GM19463 (cell line): ENCODE measurements around the gene MEAK7.

Source experiments
- ATAC-seq: cut with Tn5 transposase; IDR thresholded peaks from one replicate; pipeline ENCODE4 v1.9.1; 2021; ENCODE audit warnings: mild to moderate bottlenecking, moderate library complexity; ENCODE audit not compliant: unreplicated experiment

MEAK7 gene

DNA sequence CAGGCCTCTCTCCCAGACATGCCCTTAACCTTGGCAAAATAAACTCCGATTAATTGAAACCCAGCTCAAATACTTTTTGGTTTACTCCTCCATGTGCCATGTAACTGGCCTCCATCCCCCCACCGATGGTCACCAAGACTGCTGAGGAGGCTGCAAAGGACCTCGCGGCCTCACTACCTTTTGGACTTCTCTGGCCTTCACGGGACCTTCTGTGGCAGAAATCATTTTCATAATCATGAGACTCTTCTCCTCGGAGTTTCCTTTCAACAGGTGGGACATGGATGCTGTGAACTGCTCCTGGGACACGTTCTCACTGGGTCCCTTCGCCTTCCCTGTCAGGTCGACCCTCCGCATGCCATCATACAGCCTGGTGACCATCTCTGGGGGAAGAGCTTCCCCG is 9.0 kb downstream of the MEAK7 start:
- no peak for ATAC-seq

GRCh38 chr16:84489131-84489530 is 15.3 kb downstream of the MEAK7 start:
- ATAC-seq, result no peak

DNA sequence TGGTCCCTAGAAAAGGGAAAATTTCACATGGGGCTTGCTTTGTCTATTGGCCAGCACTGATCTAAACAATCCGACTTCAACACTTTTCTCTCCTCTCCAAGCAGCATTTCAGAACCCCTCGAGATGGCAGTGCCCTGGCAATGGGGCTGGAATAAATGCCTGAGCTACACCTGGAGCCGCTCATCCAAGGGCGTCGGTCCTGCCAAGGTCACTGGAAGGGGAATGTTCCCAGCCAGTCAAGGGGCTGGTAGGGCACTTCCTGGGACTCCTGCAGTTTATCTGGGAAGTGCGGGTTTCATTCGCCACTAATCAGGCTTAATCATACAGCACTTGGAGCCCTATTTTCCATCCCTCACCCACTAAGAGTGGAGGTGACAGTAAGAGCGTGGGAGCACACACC is 17.1 kb downstream of the MEAK7 start:
- ATAC-seq, result no peak

GRCh38 chr16:84486551-84487235 is 17.8 kb downstream of the MEAK7 start:
- ATAC-seq, result no peak

DNA sequence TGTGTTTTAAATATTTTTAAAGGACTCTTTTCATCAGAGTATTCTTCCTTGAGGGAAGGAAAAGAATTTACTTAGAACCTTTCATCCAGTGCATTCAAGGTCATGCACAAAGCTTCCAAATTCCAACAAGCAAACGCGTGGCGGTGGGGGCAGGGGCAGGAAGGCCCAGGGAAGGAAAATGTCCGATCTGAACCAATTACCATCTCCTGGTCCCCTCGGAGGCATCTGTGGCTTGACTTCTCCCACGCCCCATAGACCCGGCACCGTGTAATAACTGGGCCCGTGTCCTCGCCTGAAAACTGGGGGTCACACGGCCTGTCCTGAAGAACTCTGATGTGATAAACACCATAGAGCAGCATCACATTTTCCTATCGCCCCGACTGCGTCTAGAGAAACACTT is 18.3 kb downstream of the MEAK7 start:
- no peak for ATAC-seq

GRCh38 chr16:84485255-84486010 is 19.0 kb downstream of the MEAK7 start:
- ATAC-seq, result no peak

DNA sequence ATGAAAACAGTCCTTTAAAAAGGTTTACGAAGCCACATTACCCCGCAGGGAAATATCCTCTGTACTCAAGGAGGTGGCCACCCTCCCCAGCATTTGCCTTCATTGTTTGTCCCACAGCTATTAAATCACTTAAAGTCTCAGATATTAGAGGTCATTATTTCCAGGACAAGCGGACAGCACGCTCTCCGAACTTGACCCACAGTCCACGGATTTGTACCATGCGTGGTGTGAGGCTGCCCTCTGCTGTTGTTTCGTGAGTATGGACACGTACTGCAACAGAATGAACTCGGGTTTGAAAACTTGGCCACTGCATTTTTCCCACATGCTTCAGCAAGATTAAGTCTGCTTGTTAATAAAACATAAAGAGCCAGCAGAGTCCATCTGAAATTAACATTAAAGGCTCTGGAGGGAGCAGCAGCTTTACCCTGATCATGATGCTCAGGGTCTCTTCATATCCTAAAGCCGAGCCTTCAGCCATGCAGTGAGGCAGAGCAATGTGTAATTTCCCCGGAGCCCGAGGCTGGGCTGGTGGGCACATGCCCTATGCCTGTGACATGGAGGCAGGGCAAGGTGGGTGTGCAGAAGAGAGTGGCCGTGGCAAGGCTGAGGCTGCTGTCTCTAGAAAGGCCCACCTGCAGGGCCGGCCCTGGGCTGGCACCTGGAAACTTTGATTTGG is 19.7 kb downstream of the MEAK7 start:
- no peak for ATAC-seq

DNA sequence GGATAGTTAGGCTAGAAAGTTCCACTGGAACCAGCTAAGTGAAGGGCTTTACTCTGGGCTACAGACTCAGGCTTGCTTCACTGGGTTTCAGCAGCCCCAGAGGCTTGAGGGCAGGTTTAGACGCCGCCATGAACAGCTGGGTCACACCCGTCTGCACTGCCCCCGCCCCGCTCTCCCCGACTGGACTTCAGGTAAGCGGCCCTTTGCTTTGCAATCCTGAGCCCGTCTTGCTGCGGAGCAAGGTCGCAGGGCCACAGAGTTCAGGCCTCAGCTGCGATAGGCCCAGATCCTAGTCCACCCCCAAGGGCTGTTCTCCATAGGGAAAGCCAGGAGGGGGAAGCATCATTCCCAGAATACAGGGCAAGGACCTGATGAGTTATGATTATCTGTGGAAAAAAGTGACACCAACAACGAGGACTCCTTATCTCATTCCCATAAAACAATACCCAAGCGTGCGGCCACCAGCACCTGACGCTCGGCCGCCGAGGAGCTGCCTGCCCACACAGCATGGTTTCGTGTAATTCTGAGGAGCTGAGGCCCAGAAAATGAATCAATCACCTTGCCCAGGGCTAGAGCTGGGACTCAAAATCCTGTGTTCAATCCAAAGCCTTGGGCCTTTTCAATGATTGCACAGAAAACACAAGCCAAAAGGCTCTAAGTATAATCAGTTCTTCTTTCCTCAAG is 20.4 kb downstream of the MEAK7 start:
- no peak for ATAC-seq

DNA sequence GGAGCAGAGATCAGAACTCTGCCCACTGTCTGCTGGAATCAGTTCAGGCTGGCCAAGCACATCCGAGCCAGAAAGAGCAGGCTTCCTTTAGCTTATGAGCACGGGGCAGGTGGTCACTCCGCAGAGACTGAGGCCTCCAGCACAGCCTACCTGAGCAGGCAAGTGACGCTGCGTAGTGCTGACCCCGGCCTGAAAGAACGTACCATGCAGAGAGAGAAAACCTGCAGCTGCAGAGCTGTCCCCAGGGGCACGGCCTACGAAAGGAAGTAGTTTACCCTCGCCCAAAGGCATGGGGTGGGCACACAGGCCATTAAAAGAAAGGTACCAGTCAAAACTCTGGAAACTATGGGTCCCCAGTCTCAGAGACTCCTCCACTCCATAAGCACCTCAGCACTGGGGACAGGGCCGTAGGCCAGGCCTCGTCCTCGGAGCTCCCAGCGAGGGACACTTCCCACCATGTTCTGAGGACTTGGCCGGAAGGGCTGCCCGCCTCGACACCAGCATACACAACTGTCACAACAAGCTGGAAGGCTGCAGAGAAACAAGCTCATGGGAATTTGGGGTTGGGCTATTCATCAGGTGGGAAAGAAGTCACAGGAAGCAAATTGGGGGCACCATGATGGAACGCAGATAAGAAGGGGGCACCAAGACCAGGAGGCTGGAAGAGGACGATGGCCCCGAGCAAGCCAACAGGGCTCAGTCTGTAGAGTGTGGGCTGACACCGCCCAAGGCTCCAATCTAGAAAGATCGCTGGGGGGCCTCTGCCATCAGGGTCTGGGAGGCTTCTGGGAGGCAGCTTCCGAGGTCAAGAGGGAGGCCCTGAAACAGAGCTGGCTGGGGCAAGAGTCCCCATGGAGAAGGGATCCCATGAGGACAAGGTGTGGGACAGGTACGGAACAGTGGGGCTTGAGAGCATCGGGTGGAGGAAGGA is 21.2 kb downstream of the MEAK7 start:
- ATAC-seq, result no peak

DNA sequence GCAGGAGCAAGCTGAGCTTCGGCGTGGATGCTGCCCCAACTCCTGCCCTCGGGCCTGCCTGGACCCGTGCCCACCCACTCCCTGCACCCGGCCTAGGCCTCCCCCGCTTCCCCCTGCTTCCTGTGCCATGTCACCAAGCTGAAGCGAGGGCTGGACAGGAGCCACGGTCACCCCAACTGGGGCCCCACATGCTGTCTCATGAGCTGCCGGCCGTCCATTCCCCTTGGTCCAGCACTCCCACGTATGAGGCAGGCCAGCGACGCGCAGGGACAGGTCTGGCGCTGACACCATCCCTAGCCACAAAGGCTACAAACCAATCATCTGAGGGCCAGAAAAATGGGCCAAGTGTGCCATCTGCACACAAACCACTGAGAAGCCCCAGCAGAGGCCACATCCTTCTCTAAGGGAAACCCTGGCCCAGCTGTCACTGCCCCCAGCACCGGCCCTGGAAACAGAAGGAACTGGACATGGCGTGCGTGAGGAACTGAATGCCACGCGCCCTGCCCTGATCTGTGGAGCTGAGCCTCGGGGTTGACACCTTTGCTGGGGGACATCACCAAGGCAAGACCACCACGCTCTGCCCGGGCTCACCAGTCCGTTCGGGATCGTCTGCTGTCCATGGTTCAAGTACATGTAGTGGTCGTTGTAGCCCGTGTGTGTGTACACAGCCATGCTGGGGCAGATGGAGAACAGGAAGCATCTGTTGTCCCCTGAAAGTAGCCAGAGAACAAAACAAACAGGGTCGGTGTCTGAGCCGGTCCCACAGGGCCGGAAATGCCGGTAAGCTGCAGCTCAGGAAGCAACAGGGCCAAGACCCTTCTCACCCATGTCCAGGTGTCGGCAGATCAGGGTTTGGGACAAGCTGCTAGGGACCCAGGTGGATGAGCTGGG is 22.2 kb downstream of the MEAK7 start:
- ATAC-seq, result no peak

DNA sequence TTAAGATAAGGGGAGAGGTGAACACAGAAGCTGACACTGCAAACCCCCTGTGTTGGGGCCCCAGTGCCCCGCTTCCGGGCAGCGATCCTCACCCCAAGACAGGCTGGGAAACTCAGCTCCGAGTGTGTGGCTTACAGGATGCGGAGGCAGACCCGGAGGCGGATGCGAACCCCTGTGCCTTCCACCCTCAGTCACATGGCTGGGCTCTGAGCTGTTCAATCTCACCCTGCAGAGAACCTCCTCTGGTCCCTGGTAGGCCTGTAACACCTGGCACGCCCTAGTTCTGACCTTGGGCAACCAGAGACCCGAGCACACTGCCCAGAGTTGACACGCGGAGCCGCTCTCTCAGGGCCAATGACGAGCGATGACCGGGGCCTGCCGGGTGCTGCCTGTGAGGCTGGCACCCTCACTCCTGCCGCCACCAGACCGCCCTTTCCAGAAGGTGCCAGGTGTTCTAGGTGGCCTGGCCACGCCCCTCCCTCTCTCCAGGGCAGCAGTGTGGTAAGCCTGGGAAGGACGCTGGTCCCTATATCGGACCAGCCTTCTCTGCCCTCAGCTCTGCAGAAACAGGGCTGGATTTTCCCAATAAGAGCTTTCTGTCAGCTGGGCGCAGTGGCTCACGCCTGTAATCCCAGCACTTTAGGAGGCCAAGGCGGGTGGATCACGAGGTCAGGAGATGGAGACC is 23.3 kb downstream of the MEAK7 start:
- ATAC-seq, result no peak

- ATAC-seq, result no peak
Observed at GRCh38 chr16:84479716-84480450, 24.6 kb downstream of the MEAK7 start.

GRCh38 chr16:84478172-84478947 is 26.1 kb downstream of the MEAK7 start:
- ATAC-seq, result no peak

DNA sequence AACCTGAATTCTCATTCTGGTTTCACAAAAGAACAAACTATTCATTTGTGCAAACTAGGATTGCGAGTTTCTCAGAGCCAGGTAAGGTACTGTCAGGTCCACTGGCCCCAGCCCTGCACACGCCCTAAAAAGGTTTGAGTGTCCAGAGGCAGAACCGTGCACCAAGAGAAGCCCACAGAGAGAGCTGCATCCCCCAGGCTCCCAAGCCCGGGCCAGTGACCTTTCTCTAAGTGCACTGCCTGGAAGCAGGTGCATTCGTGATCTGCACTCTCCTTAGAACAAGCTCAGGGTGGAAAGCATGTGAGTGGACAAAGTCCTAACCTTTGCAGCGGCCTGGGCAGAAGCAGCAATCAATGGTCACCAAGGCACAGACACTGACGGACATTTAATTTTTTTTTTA is 26.8 kb downstream of the MEAK7 start:
- ATAC-seq, result no peak

DNA sequence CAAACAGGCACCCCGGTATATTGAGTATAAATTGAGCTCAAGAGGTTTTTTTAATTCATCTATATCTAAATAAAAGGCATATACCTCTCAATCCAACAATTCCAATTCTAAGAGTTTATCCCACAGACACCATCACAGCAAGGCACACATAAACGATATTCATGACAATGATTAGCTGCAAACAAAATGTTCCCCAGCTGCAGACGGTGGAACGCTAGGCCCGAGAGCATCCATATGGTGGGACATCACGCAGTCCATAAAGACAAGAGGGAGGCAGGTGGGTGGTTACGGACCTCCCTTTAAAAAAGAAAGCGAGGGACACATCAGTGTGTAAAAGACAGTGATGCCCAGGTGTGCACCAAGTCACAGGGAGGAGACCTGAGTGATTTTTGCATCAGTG is 28.1 kb downstream of the MEAK7 start:
- ATAC-seq, result no peak

DNA sequence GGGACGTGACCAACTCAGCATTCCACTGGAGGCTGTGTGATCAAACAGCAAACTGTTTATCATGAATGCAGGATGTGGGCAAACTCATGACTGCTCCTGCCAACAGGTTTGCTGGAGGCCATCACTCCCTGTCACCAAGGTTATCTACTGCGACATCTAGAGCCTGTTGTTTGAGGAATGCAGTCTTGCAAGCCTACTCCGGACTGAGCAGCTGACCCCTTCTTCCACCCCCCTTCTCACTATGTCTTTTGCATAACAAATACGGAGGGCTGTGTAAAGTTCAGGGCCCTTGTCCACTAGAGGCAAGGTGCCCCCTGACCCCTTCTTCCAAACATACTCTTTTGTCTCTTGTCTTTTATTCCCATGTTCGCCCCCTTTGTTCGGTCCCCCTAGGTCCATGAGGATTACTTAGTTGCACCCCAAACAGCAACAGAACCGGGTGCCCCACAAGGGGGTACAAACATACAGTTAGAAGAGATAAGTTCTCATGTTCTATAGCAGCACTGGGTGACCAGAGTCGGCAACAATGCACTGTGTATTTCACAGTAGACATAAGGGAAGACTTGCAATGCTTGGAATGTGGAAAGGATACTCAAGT is 28.7 kb downstream of the MEAK7 start:
- no peak for ATAC-seq

DNA sequence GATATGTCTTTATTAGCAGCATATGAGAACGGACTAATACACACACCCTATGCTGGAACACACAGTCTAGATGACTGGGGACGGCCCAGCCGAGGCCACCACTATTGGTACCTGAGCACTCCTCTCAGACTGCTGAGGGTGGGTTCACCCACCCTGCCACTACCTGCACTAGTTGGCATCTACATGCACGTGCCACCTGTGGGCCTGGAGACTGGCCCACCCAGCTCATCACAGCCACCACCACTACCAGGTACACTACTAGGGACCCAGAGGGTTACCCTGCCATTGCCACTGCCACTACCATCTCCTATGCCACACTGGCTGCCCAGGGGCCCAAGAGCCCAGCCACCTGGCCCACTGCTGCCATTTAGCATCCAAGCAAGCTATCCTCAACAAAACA is 32.5 kb downstream of the MEAK7 start:
- no peak for ATAC-seq
